IMR-90 (cell line): ENCODE data around the gene NTM. TPM values are rescaled to one million over a fixed set of nuclear protein-coding genes. Genes with fewer than 3 reads are reported as not detected.

ENCODE experiments used
- ATAC-seq: fragments of 200-7000 bp; cut with Tn5 transposase; 2 replicates; pipeline ENCODE4 v1.9.1; 2020; ENCODE audit warnings: low read depth, mild to moderate bottlenecking, moderate library complexity
- BruUV-seq: library from RNA; stranded (reverse); fragments of 400-500 nt; replicated peaks from 2 replicates; lab custom pipeline; 2021; lab: Mats Ljungman, UMichigan
- CTCF ChIA-PET: fragments of 300-600 bp; formaldehyde crosslinking; extraction: SDS; loops from one replicate; lab custom pipeline; 2021; ENCODE audit warnings: antibody characterized with exemption; lab: Yijun Ruan, JAX
- POLR2A ChIA-PET: fragments of 300-600 bp; sonication (Branson Sonifier 250); formaldehyde crosslinking; loops from one replicate; lab custom pipeline; 2022; ENCODE audit warnings: antibody characterized with exemption; ENCODE audit not compliant: unreplicated experiment; lab: Charles Lee
- DNase-seq: peaks from one replicate; pipeline ENCODE4 v3.0.0; 2013
- H2AFZ ChIP-seq: replicated peaks from 2 replicates; pipeline ENCODE3; 2013; ENCODE audit warnings: low read length, mild to moderate bottlenecking; ENCODE audit not compliant: poor library complexity
- H2AK5ac ChIP-seq: 2 replicates; pipeline ENCODE4 v1.6.1; 2013; ENCODE audit warnings: low read depth, low read length, inconsistent platforms
- H2AK9ac ChIP-seq: replicated peaks from 2 replicates; pipeline ENCODE3; 2013; ENCODE audit warnings: mild to moderate bottlenecking, low read depth, low read length, moderate library complexity; ENCODE audit not compliant: poor library complexity
- H2BK120ac ChIP-seq: 2 replicates; pipeline ENCODE4 v1.6.1; 2013; ENCODE audit warnings: low read depth, low read length, inconsistent platforms
- H2BK15ac ChIP-seq: 3 replicates; pipeline ENCODE4 v1.6.1; 2013; ENCODE audit warnings: low read depth, low read length, inconsistent platforms
- H2BK20ac ChIP-seq: 2 replicates; pipeline ENCODE4 v1.6.1; 2013; ENCODE audit warnings: low read depth, mild to moderate bottlenecking, inconsistent platforms, low read length, moderate library complexity
- H2BK5ac ChIP-seq: 2 replicates; pipeline ENCODE4 v1.6.1; 2013; ENCODE audit warnings: mild to moderate bottlenecking, low read depth, low read length, inconsistent platforms; ENCODE audit not compliant: poor library complexity, severe bottlenecking
- H3K14ac ChIP-seq: replicated peaks from 2 replicates; pipeline ENCODE4 v1.6.1; 2013; ENCODE audit warnings: low read depth, low read length, inconsistent platforms
- H3K18ac ChIP-seq: 2 replicates; pipeline ENCODE4 v1.6.1; 2013; ENCODE audit warnings: low read depth, low read length, control low read depth
- H3K23ac ChIP-seq: 2 replicates; pipeline ENCODE4 v1.6.1; 2013; ENCODE audit warnings: low read depth, low read length, inconsistent platforms
- H3K27ac ChIP-seq: 2 replicates; pipeline ENCODE4 v1.5.1; 2013; ENCODE audit warnings: mild to moderate bottlenecking, control low read depth, low read length; ENCODE audit not compliant: insufficient read depth
- H3K27me3 ChIP-seq: 2 replicates; pipeline ENCODE4 v1.6.1; 2013; ENCODE audit warnings: low read length; ENCODE audit not compliant: control insufficient read depth, insufficient read depth
- H3K36me3 ChIP-seq: 2 replicates; pipeline ENCODE4 v1.6.1; 2013; ENCODE audit warnings: low read length, mixed read lengths; ENCODE audit not compliant: control insufficient read depth, insufficient read depth
- H3K4ac ChIP-seq: 2 replicates; pipeline ENCODE4 v1.6.1; 2013; ENCODE audit warnings: low read depth, low read length, inconsistent platforms
- H3K4me1 ChIP-seq: 2 replicates; pipeline ENCODE4 v1.6.1; 2013; ENCODE audit warnings: low read length, mixed read lengths; ENCODE audit not compliant: control insufficient read depth, insufficient read depth
- H3K4me2 ChIP-seq: 2 replicates; pipeline ENCODE4 v1.6.1; 2013; ENCODE audit warnings: low read depth, mild to moderate bottlenecking, control low read depth, low read length, moderate library complexity
- H3K4me3 ChIP-seq: 2 replicates; pipeline ENCODE4 v1.5.1; 2013; ENCODE audit warnings: low read depth, mild to moderate bottlenecking, control low read depth, low read length, moderate library complexity; ENCODE audit not compliant: insufficient read depth
- H3K56ac ChIP-seq: 2 replicates; pipeline ENCODE4 v1.6.1; 2013; ENCODE audit warnings: low read length, inconsistent platforms; ENCODE audit not compliant: insufficient read depth; ENCODE audit errors: extremely low read depth
- H3K79me1 ChIP-seq, 2 experiments: 2 replicates each; pipeline ENCODE4 v1.6.1; 2013; ENCODE audit warnings: low read length in 2 of 2, inconsistent platforms in 1 of 2, low read depth in 1 of 2
- H3K9ac ChIP-seq: 2 replicates; pipeline ENCODE4 v1.6.1; 2013; ENCODE audit warnings: low read depth, low read length, control low read depth
- H3K9me1 ChIP-seq: 2 replicates; pipeline ENCODE4 v1.6.1; 2013; ENCODE audit warnings: low read length, inconsistent platforms; ENCODE audit not compliant: insufficient read depth
- H3K9me3 ChIP-seq: 2 replicates; pipeline ENCODE4 v1.6.1; 2013; ENCODE audit warnings: low read length; ENCODE audit not compliant: control insufficient read depth, insufficient read depth
- H4K20me1 ChIP-seq: 2 replicates; pipeline ENCODE4 v1.6.1; 2013; ENCODE audit warnings: low read length, inconsistent platforms; ENCODE audit not compliant: insufficient read depth
- H4K5ac ChIP-seq: 2 replicates; pipeline ENCODE4 v1.6.1; 2013; ENCODE audit warnings: mild to moderate bottlenecking, low read depth, low read length, control low read depth
- H4K8ac ChIP-seq, 2 experiments: 2 replicates each; pipeline ENCODE4 v1.6.1; 2013; ENCODE audit warnings: low read depth in 2 of 2, low read length in 2 of 2, control low read depth in 1 of 2, inconsistent platforms in 1 of 2
- H4K91ac ChIP-seq: 2 replicates; pipeline ENCODE4 v1.6.1; 2013; ENCODE audit warnings: low read depth, low read length, inconsistent platforms; ENCODE audit not compliant: insufficient read depth
- BHLHE40 ChIP-seq: fragments of 150-350 bp; IDR thresholded peaks from 2 replicates; pipeline ENCODE4 v1.6.1; 2016; ENCODE audit warnings: mild to moderate bottlenecking, low read depth, low read length
- CHD1 ChIP-seq: IDR thresholded peaks from 2 replicates; pipeline ENCODE4 v1.6.1; 2012; ENCODE audit warnings: low read depth, low read length, improper control_type of control experiment
- FOS ChIP-seq: fragments of 150-350 bp; IDR thresholded peaks from 2 replicates; pipeline ENCODE4 v1.6.1; 2016; ENCODE audit warnings: low read depth, low read length
- MAFK ChIP-seq: IDR thresholded peaks from 2 replicates; pipeline ENCODE4 v1.6.1; 2012; ENCODE audit warnings: low read depth, low read length, improper control_type of control experiment
- MAZ ChIP-seq: IDR thresholded peaks from 2 replicates; pipeline ENCODE4 v1.6.1; 2012; ENCODE audit warnings: low read depth, mild to moderate bottlenecking, low read length, improper control_type of control experiment, moderate library complexity, borderline replicate concordance
- RAD21 ChIP-seq: IDR thresholded peaks from 2 replicates; pipeline ENCODE4 v1.6.1; 2012; ENCODE audit warnings: low read length, improper control_type of control experiment
- RCOR1 ChIP-seq: IDR thresholded peaks from 2 replicates; pipeline ENCODE4 v1.6.1; 2012; ENCODE audit warnings: mild to moderate bottlenecking, low read length, improper control_type of control experiment; ENCODE audit not compliant: insufficient replicate concordance
- WGBS, 2 experiments: methylation state at CpG; one replicate each; pipeline versions ENCODE4 v1.1.5 to v1.1.7; 2013; ENCODE audit warnings: missing lambda C conversion rate in 2 of 2; ENCODE audit not compliant: insufficient read length in 1 of 2; ENCODE audit errors: extremely low coverage in 2 of 2; 5-methylcytosine and 5-hydroxymethylcytosine counted together
- dilution Hi-C: fragments of 300-500 bp; cut with HindIII; formaldehyde crosslinking; loops from one replicate; pipeline ENCODE4 v1.14.3; 2018; ENCODE audit warnings: low sequenced_read_pairs; ENCODE audit not compliant: unreplicated experiment
- in situ Hi-C: fragments of 300-500 bp; cut with MboI; formaldehyde crosslinking; loops from 3 replicates; pipeline ENCODE4 v1.14.3; 2019; ENCODE audit warnings: low sequenced_read_pairs, inconsistent platforms, mixed read lengths
- intact Hi-C: fragments of 100-400 bp; cut with micrococcal nuclease; formaldehyde crosslinking; loops from 2 replicates; pipeline ENCODE4 v1.10.0; 2022
- polyA plus RNA-seq, 3 experiments: library from polyadenylated mRNA; depleted of rRNA; stranded (reverse); fragments of >200 nt; gene quantifications; 2 replicates each; pipeline ENCODE4 v1.2.3, GENCODE V29; 2012; ENCODE audit warnings: low replicate concordance in 1 of 3
- total RNA-seq: library from RNA; depleted of rRNA; stranded (reverse); fragments of >200 nt; gene quantifications from 2 replicates; pipeline ENCODE4 v1.2.3, GENCODE V29; 2012
- TF ChIP-seq, protein P1 (sequence below): conservative IDR thresholded peaks from 2 replicates; pipeline ENCODE4 v1.5.1; 2012; ENCODE audit warnings: mild to moderate bottlenecking, low read depth, low read length, improper control_type of control experiment
- TF ChIP-seq, protein P2 (sequence below): fragments of 150-350 bp; IDR thresholded peaks from 2 replicates; pipeline ENCODE4 v1.6.1; 2017; ENCODE audit warnings: mild to moderate bottlenecking, antibody characterized with exemption, low read length, low read depth

NTM gene
- total and polyA plus RNA-seq, 2 of the 4 experiments (the other 2 are of a cell fraction) = 19.5 to 25.5 TPM

DNA sequence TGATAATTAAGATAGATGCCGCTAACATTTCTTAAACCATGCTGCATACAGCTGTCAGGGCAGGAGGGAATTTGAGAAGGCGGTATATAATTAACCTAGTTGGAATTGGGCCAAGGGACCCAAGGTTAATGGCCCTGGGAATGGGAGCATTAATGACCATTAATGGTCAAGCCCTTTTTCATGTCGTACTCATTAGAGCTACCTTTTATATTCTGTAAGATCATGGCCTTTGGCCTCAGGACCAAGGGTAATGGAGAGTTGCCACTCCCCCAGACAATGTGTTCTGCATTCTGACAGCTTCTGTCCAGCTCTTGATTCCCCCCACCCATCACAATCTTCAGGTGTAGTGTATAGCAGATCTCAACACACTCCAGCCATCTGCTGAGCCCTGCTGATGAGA is 111.6 kb downstream of the NTM start:
- no peak overlapping the region for H4K5ac ChIP-seq
- TF ChIP-seq RAD21 = no peak
- TF ChIP-seq FOS = no peak
- no peak for TF ChIP-seq MAZ
- TF ChIP-seq CHD1 = no peak
- TF ChIP-seq MAFK = no peak
- no peak for TF ChIP-seq RCOR1
- no peak for TF ChIP-seq BHLHE40
- TF ChIP-seq, protein P1, sequence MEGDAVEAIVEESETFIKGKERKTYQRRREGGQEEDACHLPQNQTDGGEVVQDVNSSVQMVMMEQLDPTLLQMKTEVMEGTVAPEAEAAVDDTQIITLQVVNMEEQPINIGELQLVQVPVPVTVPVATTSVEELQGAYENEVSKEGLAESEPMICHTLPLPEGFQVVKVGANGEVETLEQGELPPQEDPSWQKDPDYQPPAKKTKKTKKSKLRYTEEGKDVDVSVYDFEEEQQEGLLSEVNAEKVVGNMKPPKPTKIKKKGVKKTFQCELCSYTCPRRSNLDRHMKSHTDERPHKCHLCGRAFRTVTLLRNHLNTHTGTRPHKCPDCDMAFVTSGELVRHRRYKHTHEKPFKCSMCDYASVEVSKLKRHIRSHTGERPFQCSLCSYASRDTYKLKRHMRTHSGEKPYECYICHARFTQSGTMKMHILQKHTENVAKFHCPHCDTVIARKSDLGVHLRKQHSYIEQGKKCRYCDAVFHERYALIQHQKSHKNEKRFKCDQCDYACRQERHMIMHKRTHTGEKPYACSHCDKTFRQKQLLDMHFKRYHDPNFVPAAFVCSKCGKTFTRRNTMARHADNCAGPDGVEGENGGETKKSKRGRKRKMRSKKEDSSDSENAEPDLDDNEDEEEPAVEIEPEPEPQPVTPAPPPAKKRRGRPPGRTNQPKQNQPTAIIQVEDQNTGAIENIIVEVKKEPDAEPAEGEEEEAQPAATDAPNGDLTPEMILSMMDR = no peak
- TF ChIP-seq, protein P2, sequence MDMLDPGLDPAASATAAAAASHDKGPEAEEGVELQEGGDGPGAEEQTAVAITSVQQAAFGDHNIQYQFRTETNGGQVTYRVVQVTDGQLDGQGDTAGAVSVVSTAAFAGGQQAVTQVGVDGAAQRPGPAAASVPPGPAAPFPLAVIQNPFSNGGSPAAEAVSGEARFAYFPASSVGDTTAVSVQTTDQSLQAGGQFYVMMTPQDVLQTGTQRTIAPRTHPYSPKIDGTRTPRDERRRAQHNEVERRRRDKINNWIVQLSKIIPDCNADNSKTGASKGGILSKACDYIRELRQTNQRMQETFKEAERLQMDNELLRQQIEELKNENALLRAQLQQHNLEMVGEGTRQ = no peak
- H2BK20ac ChIP-seq = no peak overlapping the region
- ChIA-PET CTCF (no interaction called here), POLR2A (no interaction called here)
- no peak overlapping the region for H2AFZ ChIP-seq
- no peaks in the 10 kb centered on the region for H3K9me1 ChIP-seq
- no peaks in the 10 kb centered on the region for H4K20me1 ChIP-seq
- H4K91ac ChIP-seq = no peak overlapping the region
- H3K4ac ChIP-seq = no peak overlapping the region
- ATAC-seq (no peak), DNase-seq (no peak)
- no peak overlapping the region for H2BK15ac ChIP-seq
- H3K4me3 ChIP-seq = no peak overlapping the region
- H3K14ac ChIP-seq = no peak overlapping the region
- H2BK5ac ChIP-seq = no peak overlapping the region
- no peaks in the 10 kb centered on the region for H3K36me3 ChIP-seq
- intact Hi-C loops = no loop called here
- no peak overlapping the region for H2BK120ac ChIP-seq
- H3K18ac ChIP-seq = no peak overlapping the region
- no peak overlapping the region for H3K27ac ChIP-seq
- no peaks in the 10 kb centered on the region; the same call in 1 of the 2 replicates for H3K27me3 ChIP-seq
- no peak overlapping the region for H4K8ac ChIP-seq
- no peak overlapping the region for H2AK5ac ChIP-seq
- no peak overlapping the region for H3K56ac ChIP-seq
- no peaks in the 10 kb centered on the region for H3K79me1 ChIP-seq
- no TSS peak for BruUV-seq
- H3K4me2 ChIP-seq = no peak overlapping the region
- no peak overlapping the region for H3K9ac ChIP-seq
- in situ Hi-C loops = no loop called here
- no CpG with 5 or more reads among the region's 3 CpGs for WGBS, 2 experiments
- H2AK9ac ChIP-seq = no peak overlapping the region
- no peak overlapping the region for H3K23ac ChIP-seq
- H3K9me3 ChIP-seq = no peaks in the 10 kb centered on the region
- no peaks in the 10 kb centered on the region for H3K4me1 ChIP-seq
- dilution Hi-C loops = no loop called here
